Omental fat pad (tissue), 4 donors: ENCODE results near the gene DLK1. TPM values are rescaled to one million over a fixed set of nuclear protein-coding genes. Genes with fewer than 3 reads are reported as not detected.

Experiments
- ATAC-seq: fragments of 150-250 bp; one replicate; pipeline ENCODE4 v1.9.1; 2016; ENCODE audit warnings: mild to moderate bottlenecking, moderate library complexity; ENCODE audit not compliant: low FRiP score
- DNase-seq: peaks from one replicate; pipeline ENCODE4 v3.0.0-alpha.2; 2019; ENCODE audit warnings: low spot score
- total RNA-seq, 4 donors: library from RNA; depleted of rRNA; stranded (reverse); fragments of >200 nt; gene quantifications; one replicate each; pipeline ENCODE4 v1.1.0, GENCODE V29; 2016
- TF ChIP-seq, protein P1 (sequence below), 3 donors: fragments of 450-650 bp; IDR thresholded peaks; one replicate each; pipeline ENCODE4 v1.5.1; 2016 to 2017; ENCODE audit warnings: antibody characterized with exemption in 3 of 3, mild to moderate bottlenecking in 3 of 3, moderate library complexity in 2 of 3

DLK1 gene
- total RNA-seq, 4 donors from 2014 or later, result not detected

GRCh38 chr14:100782516-100783320 is 56.0 kb downstream of the DLK1 start:
- TF ChIP-seq, protein P1, sequence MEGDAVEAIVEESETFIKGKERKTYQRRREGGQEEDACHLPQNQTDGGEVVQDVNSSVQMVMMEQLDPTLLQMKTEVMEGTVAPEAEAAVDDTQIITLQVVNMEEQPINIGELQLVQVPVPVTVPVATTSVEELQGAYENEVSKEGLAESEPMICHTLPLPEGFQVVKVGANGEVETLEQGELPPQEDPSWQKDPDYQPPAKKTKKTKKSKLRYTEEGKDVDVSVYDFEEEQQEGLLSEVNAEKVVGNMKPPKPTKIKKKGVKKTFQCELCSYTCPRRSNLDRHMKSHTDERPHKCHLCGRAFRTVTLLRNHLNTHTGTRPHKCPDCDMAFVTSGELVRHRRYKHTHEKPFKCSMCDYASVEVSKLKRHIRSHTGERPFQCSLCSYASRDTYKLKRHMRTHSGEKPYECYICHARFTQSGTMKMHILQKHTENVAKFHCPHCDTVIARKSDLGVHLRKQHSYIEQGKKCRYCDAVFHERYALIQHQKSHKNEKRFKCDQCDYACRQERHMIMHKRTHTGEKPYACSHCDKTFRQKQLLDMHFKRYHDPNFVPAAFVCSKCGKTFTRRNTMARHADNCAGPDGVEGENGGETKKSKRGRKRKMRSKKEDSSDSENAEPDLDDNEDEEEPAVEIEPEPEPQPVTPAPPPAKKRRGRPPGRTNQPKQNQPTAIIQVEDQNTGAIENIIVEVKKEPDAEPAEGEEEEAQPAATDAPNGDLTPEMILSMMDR (IDR thresholded peaks at IDR 0.05), result no peak
- DNase-seq, result no peak
- no peak for ATAC-seq

- ATAC-seq (no peak), DNase-seq (no peak)
- TF ChIP-seq, protein P1 (IDR thresholded peaks at IDR 0.05), result no peak
Measured at GRCh38 chr14:100783630-100784370, 57.1 kb downstream of the DLK1 start.

- DNase-seq (no peak), ATAC-seq (no peak)
- TF ChIP-seq, protein P1 (IDR thresholded peaks at IDR 0.05), result no peak
Measured at GRCh38 chr14:100784523-100785337, 58.0 kb downstream of the DLK1 start.

- DNase-seq, result no peak
- no peak for ATAC-seq
- TF ChIP-seq, protein P1 (IDR thresholded peaks at IDR 0.05), result no peak
Measured at GRCh38 chr14:100785338-100785615, 58.6 kb downstream of the DLK1 start.

GRCh38 chr14:100785626-100786025 is 58.9 kb downstream of the DLK1 start:
- no peak for DNase-seq
- TF ChIP-seq, protein P1 (IDR thresholded peaks at IDR 0.05), result no peak

DNA sequence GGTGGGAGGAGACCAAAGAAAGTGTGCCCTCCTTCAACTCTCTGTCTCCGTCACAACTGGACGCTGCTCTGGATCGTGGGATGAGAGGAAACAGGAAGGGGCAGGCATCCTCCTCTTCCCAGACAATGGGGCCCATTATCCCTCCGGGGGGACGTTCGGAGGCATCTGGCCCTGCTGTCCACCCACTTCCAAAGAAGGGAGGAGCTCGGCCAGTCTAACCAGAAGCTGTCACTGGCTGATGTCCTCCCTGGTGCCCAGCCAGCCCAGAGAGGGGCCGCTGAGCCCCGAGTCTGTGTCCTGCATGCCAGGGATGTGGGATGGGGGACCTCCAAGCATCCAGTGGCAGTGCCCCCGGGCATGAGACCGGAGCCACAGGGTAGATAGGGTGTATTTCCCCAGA is 59.4 kb downstream of the DLK1 start:
- DNase-seq (no peak), ATAC-seq (no peak)
- TF ChIP-seq, protein P1 (IDR thresholded peaks at IDR 0.05), result no peak

More at GRCh38 chr14:100785626-100786025, 58.9 kb downstream of the DLK1 start:
- ATAC-seq, result no peak
